ENCODE data around the gene RHOBTB1. TPM values are rescaled to one million over a fixed set of nuclear protein-coding genes. Genes with fewer than 3 reads are reported as not detected.

RHOBTB1 gene
- total and polyA plus RNA-seq, 3 donors from 2014 or later: 38.1 to 47.1 (median 44.7) TPM

- no peak for DNase-seq
- peaks cover 5% of the 10 kb centered on the region for H3K4me1 ChIP-seq
- no peak overlapping the region for H3K4me3 ChIP-seq
- H3K27me3 ChIP-seq: no peaks in the 10 kb centered on the region
- WGBS, 2 donors: 91 to 96% methylated on average over 2 of the region's 2 CpGs
- no peaks in the 10 kb centered on the region for H3K9me3 ChIP-seq
- H3K27ac ChIP-seq: no peak overlapping the region
- intact Hi-C loops (cut with DNase I; ENCODE audit: low total_unique reads): no loop called here
- TF ChIP-seq POLR2A (IDR thresholded peaks at IDR 0.05): no peak
- TF ChIP-seq CTCF (IDR thresholded peaks at IDR 0.05): no peak
- no peaks in the 10 kb centered on the region for H3K36me3 ChIP-seq (ENCODE audit: low read depth, missing control alignments)
Measured at GRCh38 chr10:60967854-60968484, 24.0 kb upstream of the RHOBTB1 start.

GRCh38 chr10:60967260-60967659 is 23.3 kb upstream of the RHOBTB1 start:
- H3K36me3 ChIP-seq (ENCODE audit: low read depth, missing control alignments): no peaks in the 10 kb centered on the region
- no peaks in the 10 kb centered on the region for H3K9me3 ChIP-seq
- H3K4me3 ChIP-seq: no peak overlapping the region
- no peak overlapping the region for H3K27ac ChIP-seq
- peaks cover 5% of the 10 kb centered on the region for H3K4me1 ChIP-seq
- H3K27me3 ChIP-seq: no peaks in the 10 kb centered on the region
- WGBS, 2 donors: 81 to 82% methylated on average over 4 of the region's 4 CpGs
- TF ChIP-seq POLR2A (IDR thresholded peaks at IDR 0.05) (no peak), CTCF (IDR thresholded peaks at IDR 0.05) (no peak)
- intact Hi-C loops (cut with DNase I; ENCODE audit: low total_unique reads): no loop called here
- DNase-seq: no peak

- intact Hi-C loops (cut with DNase I; ENCODE audit: low total_unique reads): no loop called here
- TF ChIP-seq CTCF (IDR thresholded peaks at IDR 0.05): no peak
- no peak for TF ChIP-seq POLR2A (IDR thresholded peaks at IDR 0.05)
- WGBS, 2 donors: 83 to 86% methylated on average over 3 of the region's 3 CpGs
- H3K4me1 ChIP-seq: peaks cover 5% of the 10 kb centered on the region
- no peak overlapping the region for H3K27ac ChIP-seq
- H3K4me3 ChIP-seq: no peak overlapping the region
- no peaks in the 10 kb centered on the region for H3K9me3 ChIP-seq
- DNase-seq: no peak
- no peaks in the 10 kb centered on the region for H3K27me3 ChIP-seq
- no peaks in the 10 kb centered on the region for H3K36me3 ChIP-seq (ENCODE audit: low read depth, missing control alignments)
Measured at GRCh38 chr10:60965696-60966095, 21.7 kb upstream of the RHOBTB1 start.

GRCh38 chr10:60964257-60965235 is 20.6 kb upstream of the RHOBTB1 start:
- Histone ChIP-seq H3K4me1 (peaks cover 5% of the 10 kb centered on the region), H3K27me3 (no peaks in the 10 kb centered on the region), H3K27ac (peak overlapping the region in 1 of 2 donors; percentile 60), H3K36me3 (ENCODE audit: low read depth, missing control alignments) (no peaks in the 10 kb centered on the region), H3K9me3 (no peaks in the 10 kb centered on the region), H3K4me3 (no peak overlapping the region)
- WGBS, 2 donors: 24 to 31% methylated on average over 5 of the region's 5 CpGs
- intact Hi-C loops (cut with DNase I; ENCODE audit: low total_unique reads): loop anchor here (5.0 kb wide), 1 partner anchor 147 kb away; no protein-coding TSS in a partner anchor
- peak; percentile 79 for DNase-seq
- TF ChIP-seq CTCF (IDR thresholded peaks at IDR 0.05) (peak; percentile 69 to 82 (median 73)), POLR2A (IDR thresholded peaks at IDR 0.05) (no peak)
